Fibroblast of lung (primary cell): ENCODE results near the gene ST13.
A peak's percentile ranks its signal among the peaks of the same experiment; 100 is the strongest.

Source experiments
- EZH2 ChIP-seq: IDR thresholded peaks from 2 replicates; pipeline ENCODE4 v1.5.1; 2012; ENCODE audit warnings: low read length, control low read depth, mild to moderate bottlenecking; ENCODE audit errors: missing control alignments
- TF ChIP-seq, protein P1 (sequence below), 2 donors: IDR thresholded peaks in 1 of 2; conservative IDR thresholded peaks in 1 of 2; 1 replicate in 1 of 2; 2 replicates in 1 of 2; pipeline ENCODE4 v1.5.1; 2011 to 2012; ENCODE audit warnings: low read length in 2 of 2, control low read depth in 1 of 2, inconsistent platforms in 1 of 2, low read depth in 1 of 2, mild to moderate bottlenecking in 1 of 2

DNA sequence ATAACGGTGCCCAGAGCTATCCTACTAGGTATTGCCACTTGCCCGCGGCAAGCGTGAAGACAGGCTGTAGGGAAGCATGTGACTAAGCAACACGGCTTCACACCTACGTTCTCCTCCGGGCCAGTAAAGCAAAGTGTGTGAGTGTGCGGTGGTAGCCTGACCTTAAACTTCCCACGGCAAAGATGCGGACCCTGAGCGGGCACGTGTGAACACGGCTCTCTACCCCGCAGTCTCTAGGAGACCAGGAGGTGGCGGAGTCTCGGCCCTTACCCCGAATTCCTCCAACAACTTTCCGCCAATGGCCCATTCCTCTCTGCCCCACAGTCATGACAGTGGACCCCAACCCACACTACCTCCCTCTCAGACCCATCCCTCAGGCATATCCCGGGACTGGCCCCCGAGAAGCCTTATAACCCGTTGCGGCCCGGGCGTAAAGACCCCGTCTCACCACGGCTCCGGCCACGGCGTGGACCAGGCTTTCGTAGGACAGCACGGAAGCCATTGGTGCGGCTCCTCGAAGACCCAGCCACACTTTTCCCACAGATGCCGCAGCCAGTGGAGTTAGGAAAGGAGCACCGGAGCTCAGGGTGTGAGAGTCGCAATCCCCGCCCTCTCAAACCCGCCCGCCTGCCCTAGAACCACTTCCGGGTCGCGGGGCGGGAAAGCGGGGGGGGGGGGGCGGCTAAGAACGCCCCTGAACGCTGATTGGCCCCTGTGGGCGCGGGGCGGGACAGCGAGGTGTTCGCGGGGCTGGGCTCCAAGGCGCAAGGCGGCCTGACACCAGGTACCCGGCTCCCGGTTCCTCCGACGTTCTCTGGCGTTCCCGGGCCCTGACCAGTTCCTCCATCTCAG is 37.5 kb downstream of the ST13 start, which contains the start of gene SLC25A17:
- TF ChIP-seq, protein P1, sequence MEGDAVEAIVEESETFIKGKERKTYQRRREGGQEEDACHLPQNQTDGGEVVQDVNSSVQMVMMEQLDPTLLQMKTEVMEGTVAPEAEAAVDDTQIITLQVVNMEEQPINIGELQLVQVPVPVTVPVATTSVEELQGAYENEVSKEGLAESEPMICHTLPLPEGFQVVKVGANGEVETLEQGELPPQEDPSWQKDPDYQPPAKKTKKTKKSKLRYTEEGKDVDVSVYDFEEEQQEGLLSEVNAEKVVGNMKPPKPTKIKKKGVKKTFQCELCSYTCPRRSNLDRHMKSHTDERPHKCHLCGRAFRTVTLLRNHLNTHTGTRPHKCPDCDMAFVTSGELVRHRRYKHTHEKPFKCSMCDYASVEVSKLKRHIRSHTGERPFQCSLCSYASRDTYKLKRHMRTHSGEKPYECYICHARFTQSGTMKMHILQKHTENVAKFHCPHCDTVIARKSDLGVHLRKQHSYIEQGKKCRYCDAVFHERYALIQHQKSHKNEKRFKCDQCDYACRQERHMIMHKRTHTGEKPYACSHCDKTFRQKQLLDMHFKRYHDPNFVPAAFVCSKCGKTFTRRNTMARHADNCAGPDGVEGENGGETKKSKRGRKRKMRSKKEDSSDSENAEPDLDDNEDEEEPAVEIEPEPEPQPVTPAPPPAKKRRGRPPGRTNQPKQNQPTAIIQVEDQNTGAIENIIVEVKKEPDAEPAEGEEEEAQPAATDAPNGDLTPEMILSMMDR (conservative IDR thresholded peaks at IDR 0.05 in 1 of 2, IDR thresholded peaks at IDR 0.05 in 1 of 2; ENCODE audit: low read depth in 1 of 2, low read length in 2 of 2): peak; percentile 47 to 57
- no peak for TF ChIP-seq EZH2
